Stimulated activated naive CD8-positive, alpha-beta T cell treated with anti-CD3 and anti-CD28 coated beads, Interleukin-15, Interleukin-2, amounts not matched to agents 100 ng/mL and 50 ng/mL, for 24 hours (primary cell): ENCODE data around the gene FOXB2.
"Not testable (repeated sequence)": the region's sequence is repeated elsewhere in the genome, so short reads cannot be mapped to it uniquely, and the experiment has no call there.

Source experiments
- H3K27ac Mint-ChIP-seq: one replicate; pipeline ENCODE4 v1.8.0; 2021; ENCODE audit warnings: mild to moderate bottlenecking, mixed read lengths
- H3K27me3 Mint-ChIP-seq: one replicate; pipeline ENCODE4 v1.8.0; 2021; ENCODE audit warnings: mixed read lengths
- H3K36me3 Mint-ChIP-seq: one replicate; pipeline ENCODE4 v1.8.0; 2021; ENCODE audit warnings: low read depth, mixed read lengths
- H3K4me1 Mint-ChIP-seq: one replicate; pipeline ENCODE4 v1.8.0; 2021; ENCODE audit warnings: low read depth, mixed read lengths
- H3K4me3 Mint-ChIP-seq: one replicate; pipeline ENCODE4 v1.8.0; 2021; ENCODE audit warnings: mild to moderate bottlenecking, mixed read lengths
- H3K9me3 Mint-ChIP-seq: one replicate; pipeline ENCODE4 v1.8.0; 2021; ENCODE audit warnings: mixed read lengths

Gene FOXB2

GRCh38 chr9:77019236-77019925 lies at the start of gene FOXB2:
Gene FOXB2, plus strand, starts transcription at chr9:77019655. Its CDS starts 0 bp downstream, at chr9:77019655.
- H3K27ac Mint-ChIP-seq, result peak within 1 kb of the TSS; percentile 52
- H3K9me3 Mint-ChIP-seq, result no peaks in the 10 kb centered on the region
- H3K4me3 Mint-ChIP-seq, result peak within 1 kb of the TSS; percentile 39
- peaks cover 3% of the 10 kb centered on the region for H3K36me3 Mint-ChIP-seq
- H3K4me1 Mint-ChIP-seq, result peaks cover 43% of the 10 kb centered on the region
- peaks cover 80% of the 10 kb centered on the region for H3K27me3 Mint-ChIP-seq

DNA sequence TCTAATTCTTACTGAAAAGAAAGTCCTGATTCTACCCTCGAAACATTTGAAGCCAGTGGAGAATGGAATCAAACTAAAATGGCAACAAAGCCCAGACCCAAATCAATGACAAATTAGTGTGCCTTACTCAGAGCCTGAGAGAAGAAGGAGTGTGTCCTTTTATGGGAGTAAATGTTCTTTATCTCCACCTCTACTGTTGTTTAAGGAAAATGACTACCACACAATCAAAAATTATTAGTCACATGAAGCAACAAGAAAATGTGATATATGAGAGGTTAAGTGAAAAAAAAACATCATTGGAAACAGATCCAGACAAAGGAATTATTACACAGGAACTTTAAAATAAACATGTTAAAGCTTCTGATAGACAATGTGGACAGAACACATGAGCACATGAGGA lies 49.7 kb upstream of the FOXB2 start:
- no peak overlapping the region for H3K4me3 Mint-ChIP-seq
- no peak overlapping the region for H3K27ac Mint-ChIP-seq
- H3K27me3 Mint-ChIP-seq, result peaks cover 9% of the 10 kb centered on the region
- no peaks in the 10 kb centered on the region for H3K4me1 Mint-ChIP-seq
- no peaks in the 10 kb centered on the region for H3K9me3 Mint-ChIP-seq
- no peaks in the 10 kb centered on the region for H3K36me3 Mint-ChIP-seq

DNA sequence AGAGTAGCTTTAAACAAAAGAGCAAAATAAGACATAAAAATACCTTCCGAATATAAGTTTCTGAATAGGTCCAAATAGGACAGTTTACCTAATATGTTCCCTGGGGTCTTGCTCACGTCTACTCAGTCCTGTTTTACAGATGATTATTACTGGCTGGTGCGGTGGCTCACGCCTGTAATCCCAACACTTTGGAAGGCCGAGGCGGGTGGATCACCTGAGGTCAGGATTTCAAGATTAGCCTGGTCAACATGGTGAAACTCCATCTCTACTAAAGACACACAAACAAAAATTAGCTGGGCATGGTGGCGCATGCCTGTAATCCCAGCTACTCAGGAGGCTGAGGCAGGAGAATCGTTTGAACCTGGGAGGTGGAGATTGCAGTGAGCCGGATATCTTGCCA lies 40.6 kb upstream of the FOXB2 start:
- H3K27ac Mint-ChIP-seq, H3K9me3 Mint-ChIP-seq, H3K4me1 Mint-ChIP-seq, H3K4me3 Mint-ChIP-seq, H3K36me3 Mint-ChIP-seq: not testable (repeated sequence)
- peaks cover 12% of the 10 kb centered on the region for H3K27me3 Mint-ChIP-seq

- no peaks in the 10 kb centered on the region for H3K9me3 Mint-ChIP-seq
- H3K27ac Mint-ChIP-seq, result no peak overlapping the region
- H3K27me3 Mint-ChIP-seq, result peaks cover 17% of the 10 kb centered on the region
- no peaks in the 10 kb centered on the region for H3K36me3 Mint-ChIP-seq
- no peak overlapping the region for H3K4me3 Mint-ChIP-seq
- H3K4me1 Mint-ChIP-seq, result no peaks in the 10 kb centered on the region
Observed at GRCh38 chr9:76980566-76980965, 38.9 kb upstream of the FOXB2 start.

DNA sequence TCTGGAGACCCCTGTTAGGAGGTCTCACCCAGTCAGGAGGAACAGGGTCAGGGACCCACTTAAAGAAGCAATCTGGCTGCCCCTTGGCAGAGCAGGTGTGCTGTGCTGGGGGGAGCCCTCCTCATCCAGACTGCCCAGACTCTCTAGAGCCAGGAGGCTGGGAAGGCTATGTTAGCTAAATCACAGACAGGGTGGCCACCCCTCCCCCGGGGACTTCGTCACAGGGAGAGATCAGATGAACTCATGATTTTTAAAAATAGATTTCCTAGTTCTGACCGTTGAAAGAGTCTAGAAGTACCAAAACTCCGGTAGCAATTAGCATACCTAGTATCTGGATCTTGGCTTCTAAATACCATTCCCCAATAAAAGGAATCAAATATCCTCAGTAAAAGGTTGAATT lies 35.0 kb upstream of the FOXB2 start:
- H3K27ac Mint-ChIP-seq, result no peak overlapping the region
- H3K9me3 Mint-ChIP-seq, result no peaks in the 10 kb centered on the region
- peaks cover 14% of the 10 kb centered on the region for H3K27me3 Mint-ChIP-seq
- no peaks in the 10 kb centered on the region for H3K36me3 Mint-ChIP-seq
- H3K4me3 Mint-ChIP-seq, result no peak overlapping the region
- no peaks in the 10 kb centered on the region for H3K4me1 Mint-ChIP-seq

DNA sequence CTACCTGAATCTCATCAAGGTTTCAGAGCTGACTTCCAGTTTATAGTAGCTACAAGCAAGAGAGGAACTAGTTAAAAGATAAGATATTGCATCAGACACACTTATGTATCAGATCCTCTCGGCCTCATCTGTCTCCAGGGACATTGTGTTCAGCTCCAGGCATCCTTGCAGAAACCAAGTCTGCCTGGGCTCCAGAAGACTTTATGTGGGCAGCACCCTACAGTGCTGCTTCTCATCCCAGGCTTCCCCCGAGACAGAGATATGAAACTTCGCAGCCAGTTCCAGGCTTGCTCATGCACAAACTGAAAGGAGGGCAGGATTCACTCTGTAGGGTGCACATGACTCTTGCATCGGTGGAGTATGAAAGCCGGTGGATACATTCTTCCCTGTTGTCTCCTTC lies 33.9 kb upstream of the FOXB2 start:
- Mint-ChIP-seq H3K36me3 (no peaks in the 10 kb centered on the region), H3K27ac (no peak overlapping the region), H3K27me3 (peaks cover 23% of the 10 kb centered on the region), H3K4me1 (no peaks in the 10 kb centered on the region), H3K4me3 (no peak overlapping the region), H3K9me3 (no peaks in the 10 kb centered on the region)

DNA sequence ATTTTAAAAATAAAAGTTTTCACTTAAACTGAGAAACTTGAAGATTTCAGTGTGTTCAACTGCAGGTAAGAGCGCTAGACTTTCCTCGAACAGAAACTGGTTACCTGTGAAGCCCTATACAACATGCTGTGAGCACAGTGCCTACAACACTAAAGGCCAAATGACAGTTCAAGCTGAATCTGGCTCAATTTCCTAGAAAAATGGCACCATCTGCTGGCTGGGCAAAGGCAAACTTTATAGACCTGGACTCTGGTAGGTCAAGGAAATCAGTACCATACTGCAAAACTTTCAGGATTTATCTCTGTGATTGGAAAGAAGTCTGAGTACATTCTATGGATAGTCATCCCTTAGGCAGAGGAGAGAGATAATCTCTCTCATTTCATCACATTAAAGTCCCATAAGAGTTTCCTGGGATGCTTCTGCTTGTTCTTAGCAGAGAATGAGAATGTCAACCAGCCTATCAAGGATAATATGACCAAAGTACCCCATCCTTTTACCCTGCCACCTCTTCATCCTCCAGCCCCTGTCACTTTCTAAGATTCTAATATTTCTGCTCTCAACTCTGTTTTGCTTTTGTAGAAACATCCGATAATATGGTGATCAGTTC lies 31.8 kb upstream of the FOXB2 start:
- no peak overlapping the region for H3K4me3 Mint-ChIP-seq
- H3K9me3 Mint-ChIP-seq, result no peaks in the 10 kb centered on the region
- peaks cover 25% of the 10 kb centered on the region for H3K27me3 Mint-ChIP-seq
- no peaks in the 10 kb centered on the region for H3K36me3 Mint-ChIP-seq
- no peak overlapping the region for H3K27ac Mint-ChIP-seq
- no peaks in the 10 kb centered on the region for H3K4me1 Mint-ChIP-seq

DNA sequence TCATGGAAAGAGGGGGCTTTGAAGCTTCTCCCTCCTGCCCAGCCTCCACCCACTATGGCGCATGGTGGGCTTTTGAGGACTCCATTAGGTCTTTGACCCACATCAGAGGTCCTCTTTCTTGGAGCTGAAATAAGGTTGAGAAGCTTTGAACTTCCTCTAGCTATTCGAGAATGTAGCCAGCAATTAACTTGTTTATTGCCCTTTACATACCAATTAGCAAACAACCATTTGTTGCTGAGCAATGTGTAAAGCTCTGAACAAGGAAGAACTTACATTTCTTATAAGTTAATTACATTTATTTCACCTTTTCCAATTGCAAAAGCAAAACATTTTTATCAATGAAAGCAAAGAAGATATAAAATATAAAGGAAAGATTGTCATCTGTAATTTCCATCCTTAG lies 30.5 kb upstream of the FOXB2 start:
- no peaks in the 10 kb centered on the region for H3K9me3 Mint-ChIP-seq
- no peak overlapping the region for H3K4me3 Mint-ChIP-seq
- peaks cover 25% of the 10 kb centered on the region for H3K27me3 Mint-ChIP-seq
- no peaks in the 10 kb centered on the region for H3K36me3 Mint-ChIP-seq
- no peak overlapping the region for H3K27ac Mint-ChIP-seq
- no peaks in the 10 kb centered on the region for H3K4me1 Mint-ChIP-seq

DNA sequence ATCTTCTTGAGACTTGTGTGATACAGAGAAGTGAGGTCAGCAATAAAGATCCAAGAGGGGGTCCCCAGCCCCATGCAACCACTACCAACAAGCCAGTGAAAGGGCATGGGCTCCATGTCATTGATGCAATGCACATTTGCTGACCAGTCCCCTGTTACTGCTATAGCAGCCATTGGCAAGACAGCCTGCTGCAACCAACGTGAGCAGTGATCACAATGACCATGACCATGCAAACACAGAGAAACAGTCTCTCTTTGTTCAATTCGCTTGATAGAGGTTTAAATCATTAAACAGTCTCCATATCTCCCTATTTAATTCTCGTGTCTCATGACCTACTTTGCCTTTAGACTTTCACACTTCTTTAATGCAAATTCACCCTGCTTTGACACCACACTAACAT lies 30.0 kb upstream of the FOXB2 start:
- H3K9me3 Mint-ChIP-seq, result no peaks in the 10 kb centered on the region
- H3K27me3 Mint-ChIP-seq, result peaks cover 25% of the 10 kb centered on the region
- no peak overlapping the region for H3K4me3 Mint-ChIP-seq
- H3K27ac Mint-ChIP-seq, result no peak overlapping the region
- no peaks in the 10 kb centered on the region for H3K4me1 Mint-ChIP-seq
- no peaks in the 10 kb centered on the region for H3K36me3 Mint-ChIP-seq

- H3K9me3 Mint-ChIP-seq, result no peaks in the 10 kb centered on the region
- no peaks in the 10 kb centered on the region for H3K36me3 Mint-ChIP-seq
- no peak overlapping the region for H3K27ac Mint-ChIP-seq
- no peaks in the 10 kb centered on the region for H3K4me1 Mint-ChIP-seq
- no peak overlapping the region for H3K4me3 Mint-ChIP-seq
- H3K27me3 Mint-ChIP-seq, result peaks cover 9% of the 10 kb centered on the region
Observed at GRCh38 chr9:76996700-76997099, 22.8 kb upstream of the FOXB2 start.

DNA sequence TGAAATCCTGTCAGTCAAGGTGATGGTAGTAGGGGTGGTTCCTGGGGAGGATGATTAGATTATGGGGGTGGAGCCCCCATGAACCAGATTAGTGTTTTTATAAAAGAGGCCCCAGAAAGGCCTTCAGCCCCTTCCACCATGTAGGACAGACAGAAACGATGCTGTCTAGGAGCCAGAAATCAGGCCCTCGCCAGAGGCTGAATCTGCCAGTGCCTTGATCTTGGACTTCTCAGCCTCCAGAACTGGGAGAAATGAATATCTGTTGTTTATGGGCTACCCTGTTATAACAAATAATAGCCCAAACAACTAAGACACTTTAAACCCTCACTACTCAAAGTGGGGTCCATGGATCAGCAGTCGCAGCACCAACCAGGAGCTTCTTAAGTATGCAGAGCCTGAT lies 20.2 kb upstream of the FOXB2 start:
- Mint-ChIP-seq H3K27ac (no peak overlapping the region), H3K36me3 (no peaks in the 10 kb centered on the region), H3K4me1 (no peaks in the 10 kb centered on the region), H3K9me3 (no peaks in the 10 kb centered on the region), H3K27me3 (peaks cover 26% of the 10 kb centered on the region), H3K4me3 (no peak overlapping the region)

DNA sequence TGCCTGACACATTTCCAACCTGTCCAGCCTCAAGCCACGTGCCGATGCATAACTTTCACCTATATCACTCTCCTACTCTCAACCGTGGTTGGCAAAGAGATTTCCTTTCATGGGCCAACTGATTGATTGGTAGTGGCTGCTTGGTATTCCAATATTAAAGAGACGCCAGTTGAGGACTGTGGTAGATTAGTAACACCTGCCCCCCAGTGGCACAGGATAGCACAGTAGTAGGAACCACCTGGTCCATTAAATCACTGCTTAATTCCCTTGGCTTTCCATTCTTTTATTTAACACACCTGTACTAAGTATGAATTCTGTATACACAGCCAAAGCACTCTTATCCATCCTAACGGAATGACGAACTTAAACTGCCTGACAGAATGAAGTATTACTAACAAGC lies 19.1 kb upstream of the FOXB2 start:
- Mint-ChIP-seq H3K4me3 (no peak overlapping the region), H3K27me3 (peaks cover 31% of the 10 kb centered on the region), H3K36me3 (no peaks in the 10 kb centered on the region), H3K27ac (no peak overlapping the region), H3K4me1 (no peaks in the 10 kb centered on the region), H3K9me3 (no peaks in the 10 kb centered on the region)

DNA sequence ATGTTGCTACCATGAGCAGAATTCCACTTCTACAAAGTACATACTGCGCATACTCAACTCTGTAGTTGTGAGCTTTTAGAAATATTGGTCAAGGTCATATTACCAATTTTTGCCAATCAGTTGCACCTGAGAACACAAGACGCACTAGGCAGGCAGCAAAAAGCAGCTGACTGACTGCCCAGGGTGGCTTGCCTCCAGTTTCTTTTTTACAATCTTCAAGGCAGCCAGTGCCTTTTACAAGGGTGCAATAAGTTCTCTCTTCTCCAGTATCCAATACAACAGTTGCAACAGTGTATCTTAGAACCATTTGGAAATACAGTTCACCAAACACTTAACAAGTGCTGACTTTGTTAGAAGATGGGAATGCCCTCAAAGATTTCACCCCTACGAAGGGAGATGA lies 16.1 kb upstream of the FOXB2 start:
- H3K36me3 Mint-ChIP-seq, result no peaks in the 10 kb centered on the region
- H3K27ac Mint-ChIP-seq, result no peak overlapping the region
- peaks cover 38% of the 10 kb centered on the region for H3K27me3 Mint-ChIP-seq
- H3K4me1 Mint-ChIP-seq, result no peaks in the 10 kb centered on the region
- H3K4me3 Mint-ChIP-seq, result no peak overlapping the region
- H3K9me3 Mint-ChIP-seq, result no peaks in the 10 kb centered on the region

DNA sequence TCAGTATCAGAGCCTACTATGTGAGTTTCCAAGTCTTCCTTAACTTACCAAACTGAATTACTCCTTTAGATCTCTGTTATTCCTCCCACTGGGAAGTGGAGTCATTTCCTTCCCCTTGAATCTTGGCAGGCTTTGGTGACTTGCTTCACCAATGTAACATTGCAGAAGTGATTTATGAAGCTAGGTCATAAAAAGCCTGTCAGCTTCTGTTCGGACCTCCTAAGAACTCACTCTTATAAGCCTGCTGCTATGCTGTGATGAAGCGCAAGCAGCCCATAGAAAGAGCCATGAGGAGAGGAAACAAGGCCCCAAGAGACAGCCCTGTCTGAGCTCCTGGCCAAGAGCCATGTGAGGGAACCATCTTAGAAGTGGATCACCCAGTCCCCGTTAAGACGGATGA lies 14.2 kb upstream of the FOXB2 start:
- Mint-ChIP-seq H3K4me1 (no peaks in the 10 kb centered on the region), H3K9me3 (no peaks in the 10 kb centered on the region), H3K36me3 (no peaks in the 10 kb centered on the region), H3K27me3 (peaks cover 48% of the 10 kb centered on the region), H3K27ac (no peak overlapping the region), H3K4me3 (no peak overlapping the region)

GRCh38 chr9:77010527-77010926 lies 8.9 kb upstream of the FOXB2 start:
- Mint-ChIP-seq H3K36me3 (no peaks in the 10 kb centered on the region), H3K27ac (no peak overlapping the region), H3K9me3 (no peaks in the 10 kb centered on the region), H3K4me3 (no peak overlapping the region), H3K4me1 (peaks cover 15% of the 10 kb centered on the region), H3K27me3 (peaks cover 65% of the 10 kb centered on the region)
